Adrenal gland (tissue), 5 donors: ENCODE data around the gene NUP210L.

ENCODE experiments used
- POLR2A ChIP-seq, 2 donors: fragments of 450-650 bp; IDR thresholded peaks; one replicate each; pipeline ENCODE4 v1.6.1; 2017; ENCODE audit warnings: antibody characterized with exemption in 2 of 2, mild to moderate bottlenecking in 2 of 2, moderate library complexity in 1 of 2
- TF ChIP-seq, protein P1 (sequence below), 6 experiments: fragments of 450-650 bp in 4 of 6; fragments of 200-600 bp in 2 of 6; sonication (generic) in 1 of 6; IDR thresholded peaks; 1 replicate in 5 of 6; 2 replicates in 1 of 6; pipeline versions ENCODE4 v1.5.1 to v1.8.0; 2016 to 2021; ENCODE audit warnings: antibody characterized with exemption in 6 of 6, mild to moderate bottlenecking in 2 of 6, moderate library complexity in 1 of 6
- donor health status: DM: no; HTN: no; CAD: no.

- TF ChIP-seq, protein P1, sequence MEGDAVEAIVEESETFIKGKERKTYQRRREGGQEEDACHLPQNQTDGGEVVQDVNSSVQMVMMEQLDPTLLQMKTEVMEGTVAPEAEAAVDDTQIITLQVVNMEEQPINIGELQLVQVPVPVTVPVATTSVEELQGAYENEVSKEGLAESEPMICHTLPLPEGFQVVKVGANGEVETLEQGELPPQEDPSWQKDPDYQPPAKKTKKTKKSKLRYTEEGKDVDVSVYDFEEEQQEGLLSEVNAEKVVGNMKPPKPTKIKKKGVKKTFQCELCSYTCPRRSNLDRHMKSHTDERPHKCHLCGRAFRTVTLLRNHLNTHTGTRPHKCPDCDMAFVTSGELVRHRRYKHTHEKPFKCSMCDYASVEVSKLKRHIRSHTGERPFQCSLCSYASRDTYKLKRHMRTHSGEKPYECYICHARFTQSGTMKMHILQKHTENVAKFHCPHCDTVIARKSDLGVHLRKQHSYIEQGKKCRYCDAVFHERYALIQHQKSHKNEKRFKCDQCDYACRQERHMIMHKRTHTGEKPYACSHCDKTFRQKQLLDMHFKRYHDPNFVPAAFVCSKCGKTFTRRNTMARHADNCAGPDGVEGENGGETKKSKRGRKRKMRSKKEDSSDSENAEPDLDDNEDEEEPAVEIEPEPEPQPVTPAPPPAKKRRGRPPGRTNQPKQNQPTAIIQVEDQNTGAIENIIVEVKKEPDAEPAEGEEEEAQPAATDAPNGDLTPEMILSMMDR (IDR thresholded peaks at IDR 0.05): no peak
- no peak for TF ChIP-seq POLR2A (IDR thresholded peaks at IDR 0.05)
Observed at GRCh38 chr1:154154053-154154452, 820 bp downstream of the NUP210L start.
